HepG2 (cell line): ENCODE data around the gene VPREB3. TPM values are rescaled to one million over a fixed set of nuclear protein-coding genes. Genes with fewer than 3 reads are reported as not detected.

Experiments
- ERF ChIP-seq: IDR thresholded peaks from 2 replicates; pipeline ENCODE4 v1.6.1; 2018; ENCODE audit warnings: missing biosample characterization, missing genetic modification reagents
- FOXK2 ChIP-seq: fragments of 450-650 bp; IDR thresholded peaks from 2 replicates; pipeline ENCODE4 v1.6.1; 2016
- HOXA7 ChIP-seq: sonication (generic); formaldehyde crosslinking; IDR thresholded peaks from 2 replicates; pipeline ENCODE4 v1.8.1; 2022; ENCODE audit warnings: mild to moderate bottlenecking, missing genetic modification reagents, moderate library complexity
- JUND ChIP-seq: sonication (generic); formaldehyde crosslinking; IDR thresholded peaks from 2 replicates; pipeline ENCODE4 v1.8.0; 2022; ENCODE audit warnings: mild to moderate bottlenecking, missing genetic modification reagents
- MEF2D ChIP-seq: sonication (generic); formaldehyde crosslinking; IDR thresholded peaks from 2 replicates; pipeline ENCODE4 v1.5.1; 2020; ENCODE audit warnings: mild to moderate bottlenecking, missing genetic modification reagents
- NR2F1 ChIP-seq, 2 experiments: fragments of 450-650 bp in 1 of 2; formaldehyde crosslinking in 1 of 2; IDR thresholded peaks; 2 replicates each; pipeline versions ENCODE4 v1.5.0 to v1.6.1; 2016 to 2020; ENCODE audit warnings: mild to moderate bottlenecking in 1 of 2, missing compliant biosample characterization in 1 of 2, missing genetic modification reagents in 1 of 2, moderate library complexity in 1 of 2
- POLR2AphosphoS2 ChIP-seq: IDR thresholded peaks from 2 replicates; pipeline ENCODE4 v1.6.1; 2011; ENCODE audit warnings: low read depth, low read length, improper control_type of control experiment
- RXRA ChIP-seq: sonication (generic); formaldehyde crosslinking; IDR thresholded peaks from 2 replicates; pipeline ENCODE4 v1.5.1; 2020; ENCODE audit warnings: missing genetic modification reagents
- RXRB ChIP-seq: IDR thresholded peaks from 2 replicates; pipeline ENCODE4 v1.6.1; 2016; ENCODE audit warnings: borderline replicate concordance, missing genetic modification reagents, missing compliant biosample characterization
- SIX4 ChIP-seq: sonication (generic); formaldehyde crosslinking; IDR thresholded peaks from 2 replicates; pipeline ENCODE4 v1.4.0; 2020; ENCODE audit warnings: missing genetic modification reagents
- THAP8 ChIP-seq: sonication (generic); formaldehyde crosslinking; IDR thresholded peaks from 2 replicates; pipeline ENCODE4 v1.5.1; 2020; ENCODE audit warnings: missing genetic modification reagents, mild to moderate bottlenecking, borderline replicate concordance
- ZBED4 ChIP-seq: sonication (generic); formaldehyde crosslinking; IDR thresholded peaks from 2 replicates; pipeline ENCODE4 v1.4.0; 2020; ENCODE audit warnings: missing genetic modification reagents, borderline replicate concordance
- ZBTB34 ChIP-seq: sonication (generic); formaldehyde crosslinking; IDR thresholded peaks from 2 replicates; pipeline ENCODE4 v1.8.0; 2022; ENCODE audit warnings: mild to moderate bottlenecking, missing genetic modification reagents
- ZNF30 ChIP-seq: sonication (generic); formaldehyde crosslinking; IDR thresholded peaks from 2 replicates; pipeline ENCODE4 v1.5.0; 2020; ENCODE audit warnings: mild to moderate bottlenecking, missing genetic modification reagents
- ZNF530 ChIP-seq: sonication (generic); formaldehyde crosslinking; IDR thresholded peaks from 2 replicates; pipeline ENCODE4 v1.5.0; 2020; ENCODE audit warnings: low read depth, mild to moderate bottlenecking, missing genetic modification reagents
- ZNF558 ChIP-seq: sonication (generic); formaldehyde crosslinking; IDR thresholded peaks from 2 replicates; pipeline ENCODE4 v1.9.0; 2022; ENCODE audit warnings: mild to moderate bottlenecking, missing genetic modification reagents, borderline replicate concordance
- ZNF687 ChIP-seq: sonication (generic); formaldehyde crosslinking; IDR thresholded peaks from 2 replicates; pipeline ENCODE4 v1.5.1; 2020; ENCODE audit warnings: mild to moderate bottlenecking, missing genetic modification reagents, moderate library complexity
- ZNF883 ChIP-seq: sonication (generic); formaldehyde crosslinking; IDR thresholded peaks from 2 replicates; pipeline ENCODE4 v1.5.1; 2020; ENCODE audit warnings: mild to moderate bottlenecking, missing genetic modification reagents; ENCODE audit errors: not compliant biosample characterization
- polyA plus RNA-seq, 8 experiments: library from polyadenylated mRNA; depleted of rRNA in 3 of 8; stranded (reverse) in 7 of 8; unstranded in 1 of 8; fragments of >200 nt; fragmentation: Illumina TruSeq in 4 of 8; extraction: Trizol in 4 of 8; gene quantifications; 2 replicates each; pipeline versions ENCODE4 v1.2.1 to v1.2.3, GENCODE V29; 2011 to 2016; ENCODE audit warnings: low read depth in 4 of 8, missing spikeins in 1 of 8, mixed read lengths in 1 of 8; ENCODE audit not compliant: insufficient read depth in 1 of 8
- total RNA-seq, 5 experiments: library from RNA; depleted of rRNA; stranded (reverse); fragments of >200 nt; fragmentation: Illumina TruSeq; extraction: Trizol; gene quantifications; 2 replicates each; pipeline ENCODE4 v1.2.3, GENCODE V29; 2016; ENCODE audit warnings: low read depth in 1 of 5

Gene VPREB3
- total and polyA plus RNA-seq, 2 of the 13 experiments (the other 11 are each of a cell fraction or from before 2014, with no cell fraction given) = 0.22 TPM; not detected in 1

- peak; percentile 49; the same call in 1 of the 2 replicates for TF ChIP-seq ZBED4 (CRISPR knock-in tag)
- TF ChIP-seq ZNF30 (CRISPR knock-in tag) = no peak; the same call in 1 of the 2 replicates
- no peak for TF ChIP-seq FOXK2
- no peak for TF ChIP-seq HOXA7
- peak; percentile 27; the same call in 1 of the 2 replicates for TF ChIP-seq JUND
- TF ChIP-seq THAP8 (CRISPR knock-in tag) = no peak
- TF ChIP-seq ZNF687 = peak; percentile 96
- TF ChIP-seq SIX4 (CRISPR knock-in tag) = no peak
- peak; percentile 64; the same call in 1 of the 2 replicates for TF ChIP-seq ERF (CRISPR knock-in tag)
- TF ChIP-seq ZNF558 (CRISPR knock-in tag) = 0 out of 2 replicates have a peak, but pooled peaks have one; percentile 84
- TF ChIP-seq RXRA (CRISPR knock-in tag) = peak; percentile 70; the same call in 1 of the 2 replicates
- peak; percentile 96 for TF ChIP-seq ZNF883
- TF ChIP-seq POLR2AphosphoS2 = no peak
- no peak; the same call in 1 of the 2 replicates for TF ChIP-seq RXRB (CRISPR knock-in tag)
- TF ChIP-seq MEF2D (CRISPR knock-in tag) = no peak
- peak; percentile 58; the same call in 1 of the 2 replicates for TF ChIP-seq ZBTB34
- TF ChIP-seq ZNF530 (CRISPR knock-in tag) = no peak
- TF ChIP-seq NR2F1 (CRISPR knock-in tag; IDR thresholded peaks at IDR 0.05) = peak in 1 of 2 experiments; percentile 37; a peak in 1 of 4 replicates
These were observed 37.1 kb downstream of the VPREB3 start (continued) for GRCh38 chr22:23716811-23717801.
